K562 (cell line): Measurements from ENCODE around the gene RESP18. TPM values are rescaled to one million over a fixed set of nuclear protein-coding genes. Genes with fewer than 3 reads are reported as not detected.
A peak's percentile ranks its signal among the peaks of the same experiment; 100 is the strongest.

Experiments
- ATAC-seq: fragments of 200-7000 bp; cut with Tn5 transposase; 3 replicates; pipeline ENCODE4 v1.9.1; 2020; ENCODE audit warnings: moderate library complexity
- BruUV-seq: library from RNA; stranded (reverse); fragments of 400-500 nt; replicated peaks from 2 replicates; lab custom pipeline; 2021; lab: Mats Ljungman, UMichigan
- CTCF ChIA-PET: fragments of 300-600 bp; formaldehyde crosslinking; extraction: SDS; loops from one replicate; lab custom pipeline; 2021; ENCODE audit warnings: low intra/inter-chr PET ratio; lab: Yijun Ruan, JAX
- POLR2A ChIA-PET: fragments of 300-600, 350-650 bp; sonication (Branson Sonifier 250); formaldehyde crosslinking; extraction: SDS; loops from one replicate; lab custom pipeline; 2021; ENCODE audit warnings: antibody characterized with exemption, inconsistent platforms; lab: Yijun Ruan, JAX
- DNase-seq, 4 experiments: peaks; one replicate each; pipeline versions ENCODE4 v3.0.0 to v3.0.0-alpha.2; 2011 to 2018; ENCODE audit warnings: low spot score in 3 of 4, mixed read lengths in 3 of 4; ENCODE audit errors: extremely low read depth in 1 of 4
- FAIRE-seq: peaks from 2 replicates; lab custom pipeline; 2011; peaks lifted over from hg19 to GRCh38; lab: Jason Lieb, UNC
- H2AFZ ChIP-seq: 2 replicates; pipeline ENCODE4 v1.6.0; 2011; ENCODE audit warnings: low read depth, low read length, control low read depth, inconsistent platforms
- H3K27ac ChIP-seq: fragments of 200-600 bp; 3 replicates; pipeline ENCODE4 v1.8.0; 2011; ENCODE audit warnings: low read depth, mild to moderate bottlenecking, control low read depth, inconsistent platforms, low read length, moderate library complexity, mixed read lengths; ENCODE audit errors: extremely low read depth
- H3K27me3 ChIP-seq, 2 experiments: fragments of 300-600 bp in 1 of 2; 2 replicates in 1 of 2; 3 replicates in 1 of 2; pipeline versions ENCODE4 v1.6.0 to v1.8.0; 2011; ENCODE audit warnings: inconsistent platforms in 2 of 2, low read length in 2 of 2, mild to moderate bottlenecking in 1 of 2, mixed read lengths in 1 of 2, moderate library complexity in 1 of 2; ENCODE audit not compliant: control insufficient read depth in 2 of 2, insufficient read depth in 2 of 2
- H3K36me3 ChIP-seq: fragments of 300-600 bp; 3 replicates; pipeline ENCODE4 v1.8.0; 2011; ENCODE audit warnings: mild to moderate bottlenecking, low read length, inconsistent platforms; ENCODE audit not compliant: control insufficient read depth, insufficient read depth
- H3K4me1 ChIP-seq, 2 experiments: fragments of 200-600 bp in 1 of 2; replicated peaks in 1 of 2; 2 replicates in 1 of 2; 3 replicates in 1 of 2; pipeline versions ENCODE4 v1.5.1 to v1.8.0; 2011; ENCODE audit warnings: inconsistent platforms in 2 of 2, low read length in 2 of 2, mild to moderate bottlenecking in 1 of 2, mixed read lengths in 1 of 2, moderate library complexity in 1 of 2; ENCODE audit not compliant: control insufficient read depth in 2 of 2, insufficient read depth in 2 of 2
- H3K4me2 ChIP-seq: 2 replicates; pipeline ENCODE4 v1.6.1; 2011; ENCODE audit warnings: low read length, control low read depth, inconsistent platforms, mixed read lengths; ENCODE audit not compliant: insufficient read depth
- H3K4me3 ChIP-seq: fragments of 200-600 bp; sonication (generic), shearing (Covaris generic); 2 replicates; pipeline ENCODE4 v1.5.1; 2016; ENCODE audit warnings: control low read depth, inconsistent platforms
- H3K79me2 ChIP-seq: fragments of 200-600 bp; 3 replicates; pipeline ENCODE4 v1.8.0; 2011; ENCODE audit warnings: low read length, inconsistent platforms; ENCODE audit not compliant: control insufficient read depth, insufficient read depth
- H3K9ac ChIP-seq, 2 experiments: 2 replicates each; pipeline versions ENCODE4 v1.6.0 to v1.6.1; 2011; ENCODE audit warnings: low read depth in 2 of 2, low read length in 2 of 2, control low read depth in 1 of 2, inconsistent platforms in 1 of 2, mild to moderate bottlenecking in 1 of 2, mixed read lengths in 1 of 2; ENCODE audit not compliant: insufficient read depth in 1 of 2
- H3K9me1 ChIP-seq: one replicate; pipeline ENCODE4 v1.6.0; 2011; ENCODE audit warnings: inconsistent platforms, mild to moderate bottlenecking, low read length, moderate library complexity; ENCODE audit not compliant: control insufficient read depth, insufficient read depth
- H3K9me3 ChIP-seq: replicated peaks from 2 replicates; pipeline ENCODE4 v1.5.1; 2011; ENCODE audit warnings: low read depth, low read length, inconsistent platforms; ENCODE audit not compliant: control insufficient read depth, insufficient read depth
- H4K20me1 ChIP-seq: replicated peaks from 2 replicates; pipeline ENCODE4 v1.6.1; 2011; ENCODE audit warnings: low read length, inconsistent platforms, mixed read lengths; ENCODE audit not compliant: control insufficient read depth, insufficient read depth
- KDM5B ChIP-seq: fragments of 200-600 bp; sonication (generic); IDR thresholded peaks from 2 replicates; pipeline ENCODE4 v1.6.1; 2012; ENCODE audit warnings: low read depth, mild to moderate bottlenecking, moderate library complexity, low read length, control low read depth, inconsistent platforms; ENCODE audit not compliant: insufficient replicate concordance
- SRSF3 ChIP-seq: fragments of 200-400 bp; formaldehyde crosslinking; IDR thresholded peaks from 2 replicates; pipeline ENCODE4 v1.6.1; 2016; ENCODE audit warnings: mild to moderate bottlenecking, low read length, moderate library complexity; ENCODE audit not compliant: insufficient read depth
- YY1 ChIP-seq, 3 experiments: IDR thresholded peaks; 2 replicates each; pipeline ENCODE4 v1.6.1; 2011; ENCODE audit warnings: low read length in 2 of 3, mild to moderate bottlenecking in 2 of 3, moderate library complexity in 2 of 3, borderline replicate concordance in 1 of 3, control low read depth in 1 of 3, low read depth in 1 of 3; ENCODE audit not compliant: insufficient read depth in 3 of 3, insufficient replicate concordance in 2 of 3, control insufficient read depth in 1 of 3, insufficient read length in 1 of 3; ENCODE audit errors: extremely low read depth in 1 of 3
- ZBTB11 ChIP-seq, 3 experiments: fragments of 200-800 bp in 1 of 3; fragments of 250-450 bp in 1 of 3; fragments of 450-650 bp in 1 of 3; sonication (Bioruptor Pico) in 1 of 3; sonication (Bioruptor generic) in 1 of 3; formaldehyde crosslinking in 1 of 3; IDR thresholded peaks; 2 replicates each; pipeline versions ENCODE4 v1.6.1 to v1.8.0; 2016 to 2022; ENCODE audit warnings: mild to moderate bottlenecking in 2 of 3, missing genetic modification characterization in 2 of 3, missing compliant biosample characterization in 1 of 3, moderate library complexity in 1 of 3
- ZKSCAN3 ChIP-seq: fragments of 250-450 bp; sonication (Bioruptor Pico); IDR thresholded peaks from 2 replicates; pipeline ENCODE4 v1.4.0; 2020
- ZMIZ1 ChIP-seq, 2 experiments: fragments of 150-350 bp in 1 of 2; IDR thresholded peaks; 2 replicates each; pipeline ENCODE4 v1.6.1; 2012 to 2016; ENCODE audit warnings: low read depth in 2 of 2, low read length in 2 of 2, mild to moderate bottlenecking in 1 of 2, moderate library complexity in 1 of 2
- WGBS: fragments of 100-300 bp; shearing (Covaris generic); methylation state at CpG from one replicate; pipeline ENCODE4 v1.1.6; 2016; ENCODE audit warnings: low coverage, mixed read lengths; ENCODE audit not compliant: insufficient coverage; ENCODE audit errors: missing lambda C conversion rate; 5-methylcytosine and 5-hydroxymethylcytosine counted together
- in situ Hi-C: fragments of 300-500 bp; cut with MboI; formaldehyde crosslinking; loops from 4 replicates; pipeline ENCODE4 v1.15.0; 2018; ENCODE audit warnings: inconsistent platforms, mixed read lengths
- intact Hi-C: fragments of 100-400 bp; cut with micrococcal nuclease; formaldehyde crosslinking; loops from 2 replicates; pipeline ENCODE4 v1.14.2; 2022
- polyA plus RNA-seq, 8 experiments: library from polyadenylated mRNA; depleted of rRNA in 4 of 8; stranded (reverse) in 5 of 8; unstranded in 3 of 8; fragments of >200 nt; fragmentation: Nextera tagmentation in 2 of 8; fragmentation: Illumina TruSeq in 1 of 8; extraction: Ambion mirVana in 2 of 8; extraction: Trizol in 1 of 8; gene quantifications; 2 replicates each; pipeline versions ENCODE4 v1.2.1 to v1.2.3, GENCODE V29; 2011 to 2014; ENCODE audit warnings: inconsistent platforms in 1 of 8, missing spikeins in 1 of 8
- total RNA-seq, 7 experiments: library from RNA; depleted of rRNA in 6 of 7; stranded (reverse); fragments of >200 nt in 6 of 7; fragmentation: Illumina TruSeq in 2 of 7; extraction: Trizol in 2 of 7; gene quantifications; 2 replicates each; pipeline versions ENCODE4 v1.2.1 to v1.2.3, GENCODE V29; 2011 to 2021; ENCODE audit warnings: low replicate concordance in 1 of 7
- TF ChIP-seq, protein P1 (sequence below): fragments of 450-650 bp; IDR thresholded peaks from 2 replicates; pipeline ENCODE4 v1.6.1; 2016

The RESP18 gene
- total and polyA plus RNA-seq, 9 of the 15 experiments (the other 6 are each of a cell fraction or from before 2014, with no cell fraction given): not detected

DNA sequence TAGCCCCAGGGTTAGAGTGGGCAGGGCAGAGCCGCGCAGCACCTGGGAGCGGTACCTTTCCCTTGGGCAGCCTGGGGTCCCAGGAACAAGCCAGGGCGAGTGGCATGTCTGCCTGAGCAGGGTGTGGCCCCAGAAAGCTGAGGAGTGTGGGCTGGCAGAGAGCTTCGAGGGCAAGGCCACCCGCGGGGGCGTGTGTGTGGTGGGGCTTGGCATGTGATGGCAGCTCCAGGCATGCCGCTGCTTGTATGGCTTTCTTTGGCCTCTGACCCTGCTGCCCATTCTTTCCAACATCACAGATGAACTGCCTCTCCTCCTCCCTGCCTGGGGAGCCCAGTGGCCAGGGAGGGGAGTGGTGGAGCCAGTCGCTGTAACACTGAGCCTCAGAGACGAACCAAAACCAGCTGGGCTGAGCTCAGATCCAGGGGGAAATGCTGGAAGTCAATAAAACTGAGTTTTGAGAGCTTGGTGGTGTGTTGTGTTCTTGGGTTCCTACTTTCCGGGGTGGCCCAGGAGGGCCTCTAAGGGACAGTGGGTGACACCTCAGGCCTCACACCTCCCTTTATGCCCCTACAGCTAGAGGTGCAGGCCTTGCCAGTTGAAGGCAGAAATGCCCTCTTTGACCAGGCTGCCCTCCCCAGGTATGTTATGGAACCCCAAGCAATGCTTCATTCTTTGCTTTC is 46.0 kb downstream of the RESP18 start:
- peak overlapping the region in 1 of 2 experiments; percentile 43; a peak in 1 of 4 replicates for H3K9ac ChIP-seq
- CTCF ChIA-PET: no interaction called here
- intact Hi-C loops (no loop called here), in situ Hi-C loops (no loop called here)
- H3K9me3 ChIP-seq: no peaks in the 10 kb centered on the region
- peaks cover 39 to 72% of the 10 kb centered on the region in 2 experiments for H3K4me1 ChIP-seq
- no peak overlapping the region for H3K4me3 ChIP-seq
- BruUV-seq: no TSS peak
- POLR2A ChIA-PET: interaction anchor here (1.2 kb wide), 1 partner anchor 11 kb away, joined by 3 read pairs; no protein-coding TSS in a partner anchor
- H3K9me1 ChIP-seq: no peaks in the 10 kb centered on the region
- 82% methylated on average over 8 of the region's 12 CpGs for WGBS
- no peaks in the 10 kb centered on the region for H3K36me3 ChIP-seq
- ATAC-seq (no peak; the same call in 2 of the 3 replicates), FAIRE-seq (no peak), DNase-seq (no peak)
- TF ChIP-seq, protein P1, sequence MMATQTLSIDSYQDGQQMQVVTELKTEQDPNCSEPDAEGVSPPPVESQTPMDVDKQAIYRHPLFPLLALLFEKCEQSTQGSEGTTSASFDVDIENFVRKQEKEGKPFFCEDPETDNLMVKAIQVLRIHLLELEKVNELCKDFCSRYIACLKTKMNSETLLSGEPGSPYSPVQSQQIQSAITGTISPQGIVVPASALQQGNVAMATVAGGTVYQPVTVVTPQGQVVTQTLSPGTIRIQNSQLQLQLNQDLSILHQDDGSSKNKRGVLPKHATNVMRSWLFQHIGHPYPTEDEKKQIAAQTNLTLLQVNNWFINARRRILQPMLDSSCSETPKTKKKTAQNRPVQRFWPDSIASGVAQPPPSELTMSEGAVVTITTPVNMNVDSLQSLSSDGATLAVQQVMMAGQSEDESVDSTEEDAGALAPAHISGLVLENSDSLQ: 0 out of 2 replicates have a peak, but pooled peaks have one; percentile 0
- no peak for TF ChIP-seq ZMIZ1 (IDR thresholded peaks at IDR 0.05; ENCODE audit: low read depth in 2 of 2, low read length in 2 of 2)
- TF ChIP-seq YY1 (IDR thresholded peaks at IDR 0.05; ENCODE audit: borderline replicate concordance in 1 of 3, control insufficient read depth in 1 of 3, extremely low read depth in 1 of 3, insufficient read depth in 3 of 3, insufficient read length in 1 of 3, insufficient replicate concordance in 2 of 3, low read depth in 1 of 3, low read length in 2 of 3): no peak
- TF ChIP-seq ZKSCAN3: no peak
- no peak for TF ChIP-seq SRSF3
- TF ChIP-seq KDM5B: no peak
- 0 out of 6 replicates have a peak, but pooled peaks of 1 of the 3 experiments have one; percentile 20 for TF ChIP-seq ZBTB11 (CRISPR knock-in tag; IDR thresholded peaks at IDR 0.05)
- H3K27me3 ChIP-seq: no peaks in the 10 kb centered on the region
- H4K20me1 ChIP-seq: no peaks in the 10 kb centered on the region
- H3K4me2 ChIP-seq: peak overlapping the region; percentile 25; the same call in 1 of the 2 replicates
- H3K79me2 ChIP-seq: no peaks in the 10 kb centered on the region
- peak overlapping the region; percentile 19; the same call in 1 of the 3 replicates for H3K27ac ChIP-seq
- H2AFZ ChIP-seq: peak overlapping the region; percentile 77
